Right lung (tissue), 5 donors: ENCODE data around the gene MTHFSD. TPM values are rescaled to one million over a fixed set of nuclear protein-coding genes. Genes with fewer than 3 reads are reported as not detected.

Experiments
- DNase-seq, 2 donors: peaks; one replicate each; pipeline ENCODE4 v3.0.0-alpha.2; 2013
- polyA plus RNA-seq, 5 donors: library from polyadenylated mRNA; unstranded; fragments of 120-200 nt; gene quantifications; one replicate each; pipeline versions ENCODE4 v1.2.1 to v1.2.3, GENCODE V29; 2013; ENCODE audit warnings: inconsistent platforms in 1 of 5, low replicate concordance in 1 of 5; ENCODE audit not compliant: insufficient read length in 5 of 5, insufficient read depth in 1 of 5

The MTHFSD gene
- polyA plus RNA-seq, 5 donors = 22.5 to 30.8 (median 28.9) TPM

GRCh38 chr16:86530251-86531190, 24.5 kb downstream of the MTHFSD start:
- DNase-seq = no peak

- no peak for DNase-seq
Measured at GRCh38 chr16:86529160-86529559, 25.9 kb downstream of the MTHFSD start.

DNA sequence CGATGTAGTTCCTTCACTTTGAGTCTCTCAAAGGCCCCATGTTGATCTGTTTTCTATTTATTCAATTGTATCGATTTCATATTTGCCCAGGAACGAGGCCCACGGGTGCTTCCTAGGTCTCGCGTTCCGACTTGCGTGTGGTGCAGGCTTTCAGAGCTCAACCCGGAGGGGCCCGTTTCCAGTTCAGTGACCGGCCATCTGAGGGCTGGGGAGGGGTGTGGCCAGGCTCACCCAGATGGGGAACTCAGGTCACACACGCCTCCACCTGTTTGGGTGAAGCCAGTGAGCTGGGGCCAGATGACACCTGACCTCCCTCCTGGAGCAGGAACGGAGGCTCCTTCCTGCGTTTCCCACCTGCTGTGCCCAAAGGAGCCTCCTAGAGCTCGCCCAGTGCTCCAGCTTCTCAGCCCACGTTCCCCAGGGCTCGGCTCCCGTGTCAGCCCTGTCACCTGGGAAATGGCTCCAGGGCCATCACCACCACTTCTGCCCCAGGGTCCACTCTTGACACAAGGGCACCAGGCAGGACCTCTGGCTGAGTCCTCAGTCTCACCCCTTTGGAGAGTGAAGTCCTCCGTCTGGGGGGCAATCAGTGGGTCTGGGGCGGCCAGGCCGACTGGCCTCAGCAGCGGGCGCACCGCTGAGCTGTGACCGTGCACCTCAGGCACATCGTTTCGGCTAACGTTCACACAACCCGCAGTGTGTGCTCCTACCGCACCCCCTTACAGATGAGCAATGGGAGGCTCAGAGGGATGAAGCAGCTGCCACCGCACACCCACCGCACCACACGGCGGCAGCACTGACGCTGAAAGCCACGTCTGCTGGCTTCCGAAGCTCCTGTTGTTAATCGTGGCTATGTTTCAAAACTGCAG, 26.7 kb downstream of the MTHFSD start:
- DNase-seq = no peak

DNA sequence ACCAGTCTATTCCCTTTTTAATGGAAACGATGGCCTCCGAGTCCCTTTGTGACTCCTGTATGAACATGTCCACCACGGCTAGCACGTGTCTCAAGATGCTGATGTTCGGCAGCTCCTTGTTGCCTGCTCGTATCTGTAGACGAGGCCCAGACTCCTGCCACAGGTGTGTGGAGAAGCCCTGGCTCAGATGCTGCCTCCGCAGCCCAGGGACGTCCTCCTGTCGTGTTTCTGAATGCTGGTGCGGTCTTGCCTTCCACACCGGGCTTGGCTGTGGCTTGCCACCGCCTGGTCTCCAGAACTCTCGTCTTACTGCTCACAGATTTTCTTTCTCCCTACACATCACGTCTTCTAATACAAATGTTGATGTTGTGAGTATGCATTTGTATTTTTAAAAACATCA, 27.7 kb downstream of the MTHFSD start:
- DNase-seq = no peak

DNA sequence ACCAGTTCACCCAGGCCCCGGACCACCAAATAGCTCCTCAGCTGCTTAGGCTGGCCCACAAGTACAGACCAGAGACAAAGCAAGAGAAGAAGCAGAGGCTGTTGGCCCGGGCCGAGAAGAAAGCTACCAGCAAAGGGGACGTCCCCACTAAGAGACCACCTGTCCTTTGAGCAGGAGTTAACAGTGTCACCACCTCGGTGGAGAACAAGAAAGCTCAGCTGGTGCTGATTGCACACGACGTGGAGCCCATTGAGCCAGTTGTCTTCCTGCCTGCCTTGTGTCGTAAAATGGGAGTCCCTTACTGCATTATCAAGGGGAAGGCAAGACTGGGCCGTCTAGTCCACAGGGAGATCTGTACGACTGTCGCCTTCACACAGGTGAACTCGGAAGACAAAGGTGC, 29.3 kb downstream of the MTHFSD start:
- no peak for DNase-seq

GRCh38 chr16:86524029-86524428, 31.0 kb downstream of the MTHFSD start:
- no peak for DNase-seq

- no peak for DNase-seq
Measured at GRCh38 chr16:86523166-86523740, 31.8 kb downstream of the MTHFSD start.

DNA sequence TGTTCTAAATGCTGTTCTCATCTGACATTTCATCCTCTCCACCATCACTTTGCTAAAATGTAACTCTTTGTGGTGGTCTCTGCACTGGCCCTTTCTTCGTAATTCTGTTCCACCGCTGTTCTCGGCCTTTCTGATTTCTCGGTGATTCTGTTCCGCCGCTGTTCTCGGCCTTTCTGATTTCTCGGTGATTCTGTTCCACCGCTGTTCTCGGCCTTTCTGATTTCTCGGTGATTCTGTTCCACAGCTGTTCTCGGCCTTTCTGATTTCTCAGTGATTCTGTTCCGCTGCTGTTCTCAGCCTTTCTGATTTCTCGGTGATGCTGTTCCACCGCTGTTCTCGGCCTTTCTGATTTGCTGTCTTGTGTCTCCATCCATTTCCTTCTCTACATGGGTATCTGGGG, 32.4 kb downstream of the MTHFSD start:
- DNase-seq = no peak

DNA sequence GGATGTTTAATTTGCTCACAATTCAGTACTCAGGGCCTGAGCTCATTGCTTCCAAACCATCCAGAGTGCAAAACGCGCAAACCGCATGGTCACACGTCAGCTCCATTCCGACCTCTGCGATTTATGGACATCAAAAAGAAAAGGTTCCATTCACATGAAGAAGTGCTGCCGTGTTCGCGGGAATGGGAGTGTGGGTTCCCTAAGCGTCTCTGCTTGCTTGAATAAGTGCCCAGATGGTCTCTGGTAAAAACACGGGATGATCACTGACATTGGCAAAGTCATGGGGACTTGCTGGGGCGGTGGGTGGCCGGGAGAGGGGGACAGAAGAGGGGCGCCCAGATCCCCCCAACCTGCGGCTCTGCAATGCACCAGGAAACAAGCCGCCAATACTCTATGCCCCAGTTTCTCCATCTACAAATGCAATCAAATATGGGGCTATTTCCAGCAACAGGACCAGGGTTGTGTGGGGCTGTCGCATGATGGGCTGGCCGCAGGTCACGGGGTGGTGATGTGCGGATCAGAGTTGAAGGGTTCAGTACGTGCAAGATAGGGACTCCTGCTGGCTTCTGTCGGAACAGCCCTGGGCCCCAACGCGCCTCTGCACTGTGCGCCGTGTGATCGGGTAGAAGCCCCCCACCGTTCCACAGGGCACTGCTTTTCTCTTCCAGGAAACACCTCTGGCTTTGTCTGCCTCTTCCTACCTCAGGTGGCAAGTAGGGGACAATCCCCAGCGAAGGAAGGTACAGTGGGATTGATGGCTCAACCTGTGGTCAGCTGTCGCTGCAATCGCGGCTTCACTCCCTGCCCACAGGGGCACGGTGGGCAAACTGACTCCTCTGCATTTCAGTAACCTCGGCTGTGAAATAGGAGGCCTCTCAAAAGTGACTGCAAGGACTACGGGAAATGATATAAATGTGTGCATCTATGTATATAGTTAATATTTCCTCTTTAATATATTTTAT, 33.5 kb downstream of the MTHFSD start:
- DNase-seq = no peak

- DNase-seq = no peak
Measured at GRCh38 chr16:86520317-86521210, 34.5 kb downstream of the MTHFSD start.

DNA sequence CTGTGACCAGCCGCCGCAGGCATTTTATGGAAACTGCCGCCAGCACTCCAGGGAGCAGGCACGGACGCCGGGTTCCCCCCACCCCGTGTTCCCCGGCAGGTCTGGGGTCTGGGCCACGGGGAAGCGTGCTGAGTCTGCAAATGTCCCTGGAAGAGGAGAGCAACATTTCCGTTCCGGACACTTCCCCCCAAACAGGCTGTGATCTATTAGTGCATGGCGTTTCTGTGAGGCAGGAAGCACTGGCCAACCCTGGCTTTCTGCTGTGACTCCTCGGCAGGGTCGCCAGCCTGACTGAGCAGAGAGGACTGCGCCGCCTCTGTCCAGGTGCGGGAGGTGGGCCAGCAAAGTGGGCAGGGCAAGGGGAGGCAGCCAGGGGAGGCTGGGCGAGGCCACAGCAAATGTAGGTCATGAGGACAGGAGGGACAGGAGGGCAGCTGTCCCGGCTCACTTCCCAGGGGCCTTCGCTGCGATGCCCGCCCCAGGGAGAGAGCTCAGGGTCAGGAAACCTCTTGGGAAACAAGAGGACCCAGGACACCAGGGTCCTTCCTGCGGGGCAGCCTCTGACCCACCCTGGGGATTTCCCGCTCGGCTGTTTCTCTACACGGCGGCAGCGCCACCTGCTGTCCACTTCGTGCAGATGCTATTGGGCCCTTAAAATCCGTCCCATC, 35.3 kb downstream of the MTHFSD start:
- DNase-seq = no peak

- no peak for DNase-seq
Measured at GRCh38 chr16:86519007-86519648, 35.9 kb downstream of the MTHFSD start.

DNA sequence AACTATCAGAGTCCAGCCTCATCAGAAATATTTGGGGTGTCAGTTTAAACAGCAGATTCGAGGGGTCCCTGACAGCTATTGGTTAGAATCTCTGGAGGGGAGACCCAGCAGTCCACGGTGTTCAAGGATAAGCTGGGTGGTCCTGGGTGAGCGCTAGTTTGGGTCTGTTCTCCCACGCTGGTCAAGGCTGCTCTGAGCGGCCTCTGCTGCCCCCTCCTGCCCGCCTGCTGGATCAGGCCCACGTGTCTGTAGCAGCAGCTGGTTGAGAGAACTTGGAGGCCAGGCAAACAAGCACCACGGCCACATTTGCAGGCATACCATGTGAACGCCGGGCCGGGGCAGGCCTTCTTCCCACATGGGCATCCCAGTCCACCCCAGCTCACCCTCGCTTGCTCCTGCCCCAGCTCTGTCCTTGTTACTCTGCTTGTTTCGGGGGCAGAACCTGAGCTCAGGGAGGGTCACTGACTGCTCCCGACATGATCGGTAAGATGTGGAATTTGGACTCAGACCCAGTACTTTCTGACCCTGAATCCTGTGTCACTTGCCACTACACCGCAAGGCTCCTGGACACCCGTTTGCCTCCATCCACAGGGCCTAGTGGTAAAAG, 37.3 kb downstream of the MTHFSD start:
- peak in 1 of 2 donors; percentile 74 for DNase-seq

GRCh38 chr16:86517033-86517432, 38.0 kb downstream of the MTHFSD start:
- no peak for DNase-seq

DNA sequence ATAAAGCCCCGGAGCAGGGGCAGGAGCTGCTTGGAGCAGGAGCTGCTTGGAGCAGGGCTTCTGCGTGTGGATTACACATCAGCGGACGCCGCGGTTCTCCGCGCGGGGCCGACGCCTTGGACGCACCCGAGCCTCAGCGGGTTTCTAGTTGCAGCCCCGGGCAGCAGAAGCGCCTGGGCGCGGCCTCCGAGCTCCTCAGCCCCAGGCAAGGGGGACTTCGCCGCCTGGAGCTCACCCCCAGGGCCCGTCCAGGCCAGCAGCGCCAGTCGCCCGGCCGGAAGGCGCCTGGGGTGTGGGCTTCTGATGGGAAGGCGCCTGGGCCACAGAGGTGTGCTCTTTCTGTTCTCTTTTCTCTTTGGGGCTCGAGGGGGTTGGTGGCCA, 38.4 kb downstream of the MTHFSD start:
- DNase-seq = no peak

DNA sequence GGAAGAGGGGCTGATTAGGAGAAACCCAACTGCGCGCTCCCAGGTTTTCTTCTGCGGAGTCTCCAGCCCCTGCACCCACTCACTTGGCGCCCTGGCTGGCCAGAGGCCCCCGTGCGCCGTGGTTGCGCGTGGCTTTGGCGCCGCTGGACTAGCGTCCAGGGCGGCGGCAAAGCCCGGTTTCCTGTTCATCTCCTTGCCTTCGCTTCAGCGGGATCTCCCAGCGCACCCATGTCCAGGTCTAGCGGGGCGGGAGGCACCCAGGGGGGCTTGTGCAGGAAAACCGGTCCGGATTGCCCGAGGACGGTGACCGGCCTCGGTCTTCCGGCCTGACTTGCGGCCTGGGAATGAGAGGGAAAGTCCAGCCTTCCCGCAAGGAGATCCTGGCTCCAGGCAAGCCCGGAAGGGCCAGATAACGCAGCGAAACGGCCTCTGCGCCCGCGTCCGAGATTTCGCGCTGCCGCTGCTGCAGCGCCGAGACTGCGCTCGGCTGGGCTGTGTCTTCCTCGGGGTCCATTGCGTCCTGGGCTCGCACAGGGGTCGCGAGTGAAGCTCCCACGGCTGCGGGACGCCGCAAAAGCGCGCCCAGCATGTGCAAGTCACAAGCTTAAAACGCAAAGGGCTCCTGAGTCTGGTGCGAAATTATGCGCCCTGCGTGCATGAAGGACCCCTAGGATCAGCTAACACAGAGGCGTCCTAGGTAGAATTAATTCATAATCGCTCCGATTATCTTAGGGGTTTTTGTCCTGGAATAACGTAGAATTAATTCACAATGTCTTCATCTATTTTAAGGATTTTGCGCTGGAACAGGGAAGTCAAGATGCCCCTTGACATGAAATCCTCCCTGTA, 39.0 kb downstream of the MTHFSD start:
- DNase-seq = no peak

DNA sequence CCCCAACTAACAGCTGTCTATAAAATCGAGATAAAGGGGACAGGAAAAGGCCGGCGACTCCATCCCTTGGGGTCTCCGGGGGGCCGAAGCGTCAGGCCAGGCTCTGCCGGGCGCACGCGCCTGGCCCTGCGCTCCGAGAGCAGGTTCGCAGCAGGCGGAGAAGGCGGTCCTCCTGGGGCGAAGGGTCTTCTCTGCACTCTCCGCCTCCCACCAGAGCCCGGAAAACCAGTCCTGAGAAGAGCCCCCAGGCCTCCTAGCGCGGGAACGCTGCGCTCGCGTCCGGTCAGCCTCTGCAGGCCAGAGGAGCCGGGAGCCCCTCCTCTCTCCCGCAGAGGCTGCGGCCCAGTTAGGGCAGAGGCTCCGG, 39.6 kb downstream of the MTHFSD start:
- DNase-seq = no peak
